ENCODE data around the gene EVC2. TPM values are rescaled to one million over a fixed set of nuclear protein-coding genes. Genes with fewer than 3 reads are reported as not detected.

EVC2 gene
- total RNA-seq, 6 experiments from 2014 or later: 0.24 to 0.93 (median 0.53) TPM

- H3K4me1 ChIP-seq: peaks cover 0 to 15% (median 0%) of the 10 kb centered on the region in 4 donors
- H3K4me3 ChIP-seq: no peak overlapping the region
- WGBS (ENCODE audit: insufficient coverage, low coverage, low lambda C conversion rate, missing lambda C conversion rate): 100% methylated on average over 3 of the region's 4 CpGs
- ATAC-seq: no peak
- H3K27me3 ChIP-seq: no peaks in the 10 kb centered on the region
- intact Hi-C loops (cut with DNase I): no loop called here
- H3K27ac ChIP-seq: no peak overlapping the region
- TF ChIP-seq CTCF (IDR thresholded peaks at IDR 0.05): no peak
- no peak for TF ChIP-seq POLR2A (IDR thresholded peaks at IDR 0.05)
- no peaks in the 10 kb centered on the region for H3K36me3 ChIP-seq
- no peak for DNase-seq
- no peaks in the 10 kb centered on the region for H3K9me3 ChIP-seq
Measured at GRCh38 chr4:5528031-5528436, 180.3 kb downstream of the EVC2 start.

GRCh38 chr4:5527211-5527610 lies 181.1 kb downstream of the EVC2 start:
- Histone ChIP-seq H3K36me3 (no peaks in the 10 kb centered on the region), H3K4me1 (peaks cover 0 to 15% (median 0%) of the 10 kb centered on the region in 4 donors), H3K27me3 (no peaks in the 10 kb centered on the region), H3K27ac (no peak overlapping the region), H3K4me3 (no peak overlapping the region), H3K9me3 (no peaks in the 10 kb centered on the region)
- intact Hi-C loops (cut with DNase I): no loop called here
- DNase-seq (no peak), ATAC-seq (no peak)
- WGBS (ENCODE audit: insufficient coverage, low coverage, low lambda C conversion rate, missing lambda C conversion rate): 38% methylated on average over 1 of the region's 3 CpGs
- TF ChIP-seq POLR2A (IDR thresholded peaks at IDR 0.05): no peak
- TF ChIP-seq CTCF (IDR thresholded peaks at IDR 0.05): no peak

GRCh38 chr4:5526080-5526846 lies 182.1 kb downstream of the EVC2 start:
- Histone ChIP-seq H3K27me3 (no peaks in the 10 kb centered on the region), H3K36me3 (no peaks in the 10 kb centered on the region), H3K27ac (no peak overlapping the region), H3K4me3 (no peak overlapping the region), H3K9me3 (no peaks in the 10 kb centered on the region), H3K4me1 (peaks cover 0 to 15% (median 0%) of the 10 kb centered on the region in 4 donors)
- TF ChIP-seq POLR2A (IDR thresholded peaks at IDR 0.05): no peak
- DNase-seq: peak in 2 of 3 donors; percentile 52 to 71
- intact Hi-C loops (cut with DNase I): no loop called here
- peak; percentile 74 to 85 (median 80) for ATAC-seq
- WGBS (ENCODE audit: insufficient coverage, low coverage, low lambda C conversion rate, missing lambda C conversion rate): 39% methylated on average over 3 of the region's 3 CpGs

GRCh38 chr4:5524446-5525299 lies 183.7 kb downstream of the EVC2 start:
- DNase-seq: peak in 2 of 3 donors; percentile 65 to 67
- no peaks in the 10 kb centered on the region for H3K36me3 ChIP-seq
- no peak overlapping the region for H3K4me3 ChIP-seq
- peaks cover 0 to 15% (median 0%) of the 10 kb centered on the region in 4 donors for H3K4me1 ChIP-seq
- TF ChIP-seq POLR2A (IDR thresholded peaks at IDR 0.05): no peak
- no peak for TF ChIP-seq CTCF (IDR thresholded peaks at IDR 0.05)
- H3K9me3 ChIP-seq: no peaks in the 10 kb centered on the region
- H3K27me3 ChIP-seq: no peaks in the 10 kb centered on the region
- WGBS (ENCODE audit: insufficient coverage, low coverage, low lambda C conversion rate, missing lambda C conversion rate): 37% methylated on average over 5 of the region's 5 CpGs
- peak; percentile 80 to 93 (median 91) for ATAC-seq
- intact Hi-C loops (cut with DNase I): no loop called here
- peak overlapping the region; percentile 49 to 71 (median 67) for H3K27ac ChIP-seq

GRCh38 chr4:5517372-5517771 lies 191.0 kb downstream of the EVC2 start:
- H3K27ac ChIP-seq: no peak overlapping the region
- H3K36me3 ChIP-seq: no peaks in the 10 kb centered on the region
- intact Hi-C loops (cut with DNase I): no loop called here
- no peak for DNase-seq
- H3K9me3 ChIP-seq: no peaks in the 10 kb centered on the region
- ATAC-seq: no peak
- WGBS (ENCODE audit: insufficient coverage, low coverage, low lambda C conversion rate, missing lambda C conversion rate): 76% methylated on average over 4 of the region's 4 CpGs
- no peaks in the 10 kb centered on the region for H3K4me1 ChIP-seq
- TF ChIP-seq POLR2A (IDR thresholded peaks at IDR 0.05) (no peak), CTCF (IDR thresholded peaks at IDR 0.05) (no peak)
- no peaks in the 10 kb centered on the region for H3K27me3 ChIP-seq
- no peak overlapping the region for H3K4me3 ChIP-seq
